GM12873 (cell line): Measurements from ENCODE around the gene IL10.

Source experiments
- CTCF ChIP-seq: IDR thresholded peaks from 2 replicates; pipeline ENCODE4 v1.5.1; 2012; ENCODE audit warnings: low read depth, mild to moderate bottlenecking, moderate library complexity, low read length, control low read depth; ENCODE audit not compliant: insufficient read depth; ENCODE audit errors: missing control alignments

The IL10 gene

GRCh38 chr1:206798384-206798996 lies 26.2 kb upstream of the IL10 start:
- TF ChIP-seq CTCF, result no peak

GRCh38 chr1:206797534-206798383 lies 25.5 kb upstream of the IL10 start:
- peak; percentile 85 for TF ChIP-seq CTCF

- TF ChIP-seq CTCF, result no peak
Measured at GRCh38 chr1:206796981-206797402, 24.7 kb upstream of the IL10 start.

GRCh38 chr1:206796116-206796515 lies 23.8 kb upstream of the IL10 start:
- TF ChIP-seq CTCF, result no peak

- TF ChIP-seq CTCF, result no peak
Measured at GRCh38 chr1:206794294-206794908, 22.1 kb upstream of the IL10 start.

- no peak for TF ChIP-seq CTCF
Measured at GRCh38 chr1:206793620-206794019, 21.3 kb upstream of the IL10 start.

- TF ChIP-seq CTCF, result no peak
Measured at GRCh38 chr1:206792939-206793607, 20.8 kb upstream of the IL10 start.
